Measurements from ENCODE around the gene DUSP3. TPM values are rescaled to one million over a fixed set of nuclear protein-coding genes. Genes with fewer than 3 reads are reported as not detected.

Gene DUSP3
- total RNA-seq, 1 experiment from 2014 or later: 39.7 TPM

GRCh38 chr17:43814026-43814425, 35.2 kb upstream of the DUSP3 start:
- CTCF ChIA-PET: interaction anchor here (1.4 kb wide), 1 partner anchor 32 kb away, joined by 5 read pairs; the partner anchor contains the start of gene CD300LG
- Mint-ChIP-seq H3K36me3 (ENCODE audit: insufficient read depth, unreplicated experiment) (peaks cover 13% of the 10 kb centered on the region), H3K27ac (ENCODE audit: low read depth, unreplicated experiment) (no peak overlapping the region), H3K9me3 (ENCODE audit: unreplicated experiment) (no peaks in the 10 kb centered on the region), H3K27me3 (ENCODE audit: insufficient read depth, unreplicated experiment) (no peaks in the 10 kb centered on the region), H3K4me1 (ENCODE audit: insufficient read depth, unreplicated experiment) (peaks cover 8% of the 10 kb centered on the region), H3K4me3 (ENCODE audit: unreplicated experiment) (no peak overlapping the region)
- POLR2A ChIA-PET: interaction anchor here (1.3 kb wide), 1 partner anchor 15 kb away, joined by 4 read pairs; no protein-coding TSS in a partner anchor
- DNase-seq (ENCODE audit: unreplicated experiment): no peak
- TF ChIP-seq CTCF (IDR thresholded peaks at IDR 0.05; ENCODE audit: unreplicated experiment): no peak
- no TSS peak for BruUV-seq (replicated peaks)
- intact Hi-C loops (cut with micrococcal nuclease): no loop called here

GRCh38 chr17:43813386-43813785, 34.6 kb upstream of the DUSP3 start:
- no peak overlapping the region for H3K4me3 Mint-ChIP-seq (ENCODE audit: unreplicated experiment)
- CTCF ChIA-PET: interaction anchor here (1.4 kb wide), 1 partner anchor 33 kb away, joined by 5 read pairs; the partner anchor contains the start of gene CD300LG

GRCh38 chr17:43812396-43813265, 33.9 kb upstream of the DUSP3 start:
- Mint-ChIP-seq H3K9me3 (ENCODE audit: unreplicated experiment) (no peaks in the 10 kb centered on the region), H3K36me3 (ENCODE audit: insufficient read depth, unreplicated experiment) (peaks cover 13% of the 10 kb centered on the region), H3K27me3 (ENCODE audit: insufficient read depth, unreplicated experiment) (no peaks in the 10 kb centered on the region), H3K4me1 (ENCODE audit: insufficient read depth, unreplicated experiment) (peaks cover 8% of the 10 kb centered on the region), H3K27ac (ENCODE audit: low read depth, unreplicated experiment) (no peak overlapping the region), H3K4me3 (ENCODE audit: unreplicated experiment) (no peak overlapping the region)
- intact Hi-C loops (cut with micrococcal nuclease): no loop called here
- CTCF ChIA-PET: no interaction called here
- TF ChIP-seq CTCF (IDR thresholded peaks at IDR 0.05; ENCODE audit: unreplicated experiment): no peak
- DNase-seq (ENCODE audit: unreplicated experiment): no peak
- BruUV-seq (replicated peaks): no TSS peak
- POLR2A ChIA-PET: interaction anchor here (0.6 to 1.3 kb wide), 3 partner anchors 16 to 54 kb away, joined by 3 to 4 read pairs (median 3); no protein-coding TSS in a partner anchor

More at GRCh38 chr17:43813386-43813785, 34.6 kb upstream of the DUSP3 start:
- Mint-ChIP-seq H3K27me3 (ENCODE audit: insufficient read depth, unreplicated experiment) (no peaks in the 10 kb centered on the region), H3K9me3 (ENCODE audit: unreplicated experiment) (no peaks in the 10 kb centered on the region), H3K36me3 (ENCODE audit: insufficient read depth, unreplicated experiment) (peaks cover 13% of the 10 kb centered on the region), H3K4me1 (ENCODE audit: insufficient read depth, unreplicated experiment) (peaks cover 8% of the 10 kb centered on the region), H3K27ac (ENCODE audit: low read depth, unreplicated experiment) (no peak overlapping the region)
- no peak for DNase-seq (ENCODE audit: unreplicated experiment)
- TF ChIP-seq CTCF (IDR thresholded peaks at IDR 0.05; ENCODE audit: unreplicated experiment): no peak
- intact Hi-C loops (cut with micrococcal nuclease): no loop called here
- no TSS peak for BruUV-seq (replicated peaks)
- POLR2A ChIA-PET: interaction anchor here (0.7 to 1.3 kb wide), 2 partner anchors 16 to 53 kb away, joined by 3 to 4 read pairs; no protein-coding TSS in a partner anchor

- DNase-seq (ENCODE audit: unreplicated experiment): no peak
- ChIA-PET CTCF (interaction anchor here (0.6 kb wide), 1 partner anchor 1715 kb away, joined by 3 read pairs; no protein-coding TSS in a partner anchor), POLR2A (no interaction called here)
- Mint-ChIP-seq H3K27ac (ENCODE audit: low read depth, unreplicated experiment) (no peak overlapping the region), H3K4me1 (ENCODE audit: insufficient read depth, unreplicated experiment) (peaks cover 8% of the 10 kb centered on the region), H3K9me3 (ENCODE audit: unreplicated experiment) (no peaks in the 10 kb centered on the region), H3K36me3 (ENCODE audit: insufficient read depth, unreplicated experiment) (peaks cover 18% of the 10 kb centered on the region), H3K27me3 (ENCODE audit: insufficient read depth, unreplicated experiment) (no peaks in the 10 kb centered on the region), H3K4me3 (ENCODE audit: unreplicated experiment) (no peak overlapping the region)
- no TSS peak for BruUV-seq (replicated peaks)
- intact Hi-C loops (cut with micrococcal nuclease): no loop called here
- TF ChIP-seq CTCF (IDR thresholded peaks at IDR 0.05; ENCODE audit: unreplicated experiment): no peak
Observed at GRCh38 chr17:43810823-43811222, 32.0 kb upstream of the DUSP3 start.
